IPS-15b (cell line): ENCODE measurements around the gene FGFR3.
"Not testable (repeated sequence)": the region's sequence is repeated elsewhere in the genome, so short reads cannot be mapped to it uniquely, and the experiment has no call there.

Experiments used
- H3K27me3 ChIP-seq: one replicate; pipeline ENCODE4 v1.6.1; 2013; ENCODE audit warnings: low read length; ENCODE audit not compliant: control insufficient read depth, insufficient read depth
- H3K36me3 ChIP-seq: one replicate; pipeline ENCODE4 v1.6.1; 2013; ENCODE audit warnings: low read length; ENCODE audit not compliant: control insufficient read depth, insufficient read depth
- H3K4me1 ChIP-seq: one replicate; pipeline ENCODE4 v1.6.1; 2013; ENCODE audit warnings: mild to moderate bottlenecking, low read length; ENCODE audit not compliant: control insufficient read depth, insufficient read depth
- H3K4me3 ChIP-seq: one replicate; pipeline ENCODE4 v1.5.1; 2013; ENCODE audit warnings: low read depth, low read length
- H3K9ac ChIP-seq: one replicate; pipeline ENCODE4 v1.6.1; 2013; ENCODE audit warnings: low read depth, mild to moderate bottlenecking, low read length
- H3K9me3 ChIP-seq: one replicate; pipeline ENCODE4 v1.6.1; 2013; ENCODE audit warnings: mild to moderate bottlenecking, low read length; ENCODE audit not compliant: control insufficient read depth, insufficient read depth

FGFR3 gene

DNA sequence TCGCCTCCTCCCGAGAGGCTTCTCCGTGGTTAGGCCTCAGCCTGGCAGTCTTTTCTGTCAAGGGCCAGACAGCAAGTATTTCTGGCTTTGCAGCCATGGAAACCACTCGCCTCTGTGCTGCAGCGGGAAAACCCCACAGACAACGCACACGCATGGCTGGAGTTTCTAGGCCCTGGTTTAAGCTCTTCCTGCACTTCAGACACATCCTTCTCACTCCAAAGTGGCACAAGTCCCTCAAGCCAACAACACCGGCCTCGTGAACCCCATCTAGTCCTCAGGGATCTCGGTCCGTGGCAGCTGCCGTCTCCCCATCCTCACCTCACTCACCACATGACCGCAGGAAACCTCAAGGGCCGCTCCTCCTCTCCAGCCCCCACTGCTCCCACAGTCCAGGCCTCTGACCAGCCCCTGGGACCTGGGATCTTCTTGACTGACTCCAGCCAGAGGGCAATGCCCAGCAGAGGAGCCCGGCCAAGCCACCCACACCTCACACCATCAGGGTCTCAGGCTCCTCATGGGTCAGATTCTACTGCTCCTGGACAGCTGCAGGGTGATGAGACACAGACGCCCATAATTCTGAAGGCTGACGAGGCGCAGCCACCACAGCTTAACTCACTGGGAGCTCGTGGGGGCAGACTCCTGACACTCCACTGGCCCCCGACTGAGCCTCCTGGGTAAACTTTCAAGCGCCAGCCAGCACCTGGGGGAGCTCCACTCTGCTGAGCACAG is 41.1 kb downstream of the FGFR3 start:
- H3K27me3 ChIP-seq = no peaks in the 10 kb centered on the region
- H3K9ac ChIP-seq = no peak overlapping the region
- H3K4me1 ChIP-seq = peaks cover 3% of the 10 kb centered on the region
- no peaks in the 10 kb centered on the region for H3K9me3 ChIP-seq
- H3K4me3 ChIP-seq = no peak overlapping the region
- H3K36me3 ChIP-seq = peaks cover 54% of the 10 kb centered on the region

DNA sequence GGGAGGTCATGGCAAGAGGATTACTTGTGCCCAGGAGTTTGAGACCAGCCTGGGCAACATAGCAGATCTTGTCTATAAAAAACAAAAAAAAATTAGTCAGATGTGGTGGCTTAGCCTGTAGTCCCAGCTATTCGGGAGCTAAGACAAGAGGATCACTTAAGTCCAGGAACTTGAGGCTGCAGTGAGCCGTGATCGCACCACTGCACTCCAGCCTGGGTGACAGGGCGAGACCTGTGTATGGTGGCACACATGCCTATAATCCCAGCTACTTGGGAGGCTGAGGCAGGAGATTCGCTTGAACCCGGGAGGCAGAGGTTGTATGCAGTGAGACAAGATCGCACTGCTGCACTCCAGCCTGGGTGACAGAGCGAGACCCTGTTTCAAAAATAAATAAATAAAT is 42.7 kb downstream of the FGFR3 start:
- not testable (repeated sequence) for H3K9ac ChIP-seq, H3K4me1 ChIP-seq

DNA sequence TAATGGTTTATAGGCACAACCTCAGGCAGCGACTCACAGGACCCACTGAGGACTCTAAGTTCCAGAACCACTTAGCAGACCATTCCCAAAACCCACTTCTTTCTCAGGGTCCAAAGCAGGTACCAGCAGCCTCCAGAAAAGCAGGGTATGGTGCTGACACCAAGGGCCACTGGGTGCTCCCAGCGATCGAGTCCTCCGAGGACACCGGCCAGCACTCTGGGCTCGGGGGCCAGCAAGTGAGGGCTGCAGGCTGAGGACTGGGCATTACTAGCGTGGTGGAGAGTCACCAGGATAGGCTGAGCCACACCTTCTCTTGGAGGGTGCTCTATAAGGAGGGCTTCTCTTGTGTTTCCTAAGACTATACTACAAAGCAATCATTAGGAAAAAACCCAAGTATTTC is 43.6 kb downstream of the FGFR3 start:
- Histone ChIP-seq H3K4me1 (no peaks in the 10 kb centered on the region), H3K9ac (no peak overlapping the region), H3K27me3 (no peaks in the 10 kb centered on the region), H3K4me3 (no peak overlapping the region), H3K36me3 (peaks cover 42% of the 10 kb centered on the region), H3K9me3 (no peaks in the 10 kb centered on the region)

More for the DNA sequence above, 42.7 kb downstream of the FGFR3 start:
- peaks cover 44% of the 10 kb centered on the region for H3K36me3 ChIP-seq
- H3K9me3 ChIP-seq, H3K27me3 ChIP-seq, H3K4me3 ChIP-seq: not testable (repeated sequence)

DNA sequence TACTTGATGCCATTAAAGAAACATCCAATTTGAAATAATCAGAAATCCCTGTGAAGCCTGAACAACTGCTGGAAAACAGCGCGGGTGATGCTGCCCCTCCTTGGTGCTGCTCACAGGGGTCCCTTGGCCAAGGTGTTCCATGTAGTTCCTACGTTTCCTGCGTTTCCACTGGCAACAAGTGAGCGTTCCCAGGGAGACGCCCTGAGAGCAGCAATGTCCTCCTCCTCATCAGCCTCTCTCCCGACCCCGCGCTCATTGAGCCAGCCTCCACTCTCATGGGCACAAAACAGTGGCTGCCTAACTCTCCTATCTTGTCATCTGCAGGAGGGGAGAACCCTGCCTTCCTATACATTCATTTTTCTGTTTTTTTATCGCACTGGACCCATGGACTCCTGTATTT is 44.0 kb downstream of the FGFR3 start:
- H3K27me3 ChIP-seq = no peaks in the 10 kb centered on the region
- H3K9me3 ChIP-seq = no peaks in the 10 kb centered on the region
- H3K36me3 ChIP-seq = peaks cover 46% of the 10 kb centered on the region
- H3K4me3 ChIP-seq = no peak overlapping the region
- no peaks in the 10 kb centered on the region for H3K4me1 ChIP-seq
- H3K9ac ChIP-seq = no peak overlapping the region

DNA sequence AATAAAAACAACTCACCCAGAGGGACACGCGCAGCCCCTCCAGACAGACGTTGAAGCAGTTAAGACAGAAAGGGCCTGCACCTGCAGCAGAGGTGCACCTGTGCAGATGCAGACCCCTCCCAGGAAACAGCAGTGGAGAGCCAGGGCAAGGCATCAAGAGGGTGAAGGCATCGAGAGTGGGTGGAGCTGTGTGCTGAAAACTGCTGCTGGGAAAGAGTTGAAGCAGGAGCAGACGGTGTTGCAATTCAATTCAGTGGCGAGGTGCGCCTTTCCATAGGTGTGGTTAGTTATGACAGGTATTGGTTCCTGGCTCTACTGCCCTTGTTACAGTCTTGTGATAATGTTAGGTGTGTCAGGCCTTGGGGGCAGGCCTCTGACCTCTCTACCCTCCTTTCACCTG is 46.2 kb downstream of the FGFR3 start:
- H3K9ac ChIP-seq = no peak overlapping the region
- H3K4me1 ChIP-seq = no peaks in the 10 kb centered on the region
- peaks cover 32% of the 10 kb centered on the region for H3K36me3 ChIP-seq
- no peaks in the 10 kb centered on the region for H3K9me3 ChIP-seq
- no peak overlapping the region for H3K4me3 ChIP-seq
- H3K27me3 ChIP-seq = no peaks in the 10 kb centered on the region

DNA sequence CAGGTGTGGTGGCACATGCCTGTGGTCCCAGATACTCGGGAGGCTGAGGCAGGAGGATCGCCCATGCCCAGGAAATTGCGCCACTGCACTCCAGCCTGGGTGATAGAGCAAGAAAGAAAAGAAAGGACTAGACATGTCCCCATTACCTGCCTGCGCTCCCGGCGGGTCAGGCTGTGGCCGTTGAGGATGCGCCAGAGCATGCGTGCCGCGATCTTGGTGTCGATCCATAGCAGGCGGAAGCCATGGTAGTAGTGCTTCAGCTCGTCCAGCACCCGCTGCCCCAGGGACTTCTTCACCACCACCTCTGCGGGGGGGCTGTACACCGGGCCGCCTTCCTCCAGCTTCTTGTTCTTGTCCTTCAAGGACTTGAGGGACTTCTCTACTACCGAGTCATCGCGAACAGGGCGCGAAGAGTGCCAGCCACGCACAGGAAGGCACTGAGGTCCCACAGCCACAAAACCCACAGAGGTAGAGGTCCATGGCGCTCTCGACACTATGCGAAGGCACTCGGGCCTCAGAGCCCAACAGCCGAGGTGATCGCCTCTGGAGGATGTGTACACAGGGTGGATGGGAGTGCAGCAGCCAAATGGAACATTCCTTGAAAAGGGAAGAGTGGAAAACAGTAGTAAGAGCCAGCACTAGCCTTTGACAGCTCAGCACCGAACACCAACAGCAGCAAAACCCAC is 48.3 kb downstream of the FGFR3 start:
- Histone ChIP-seq H3K4me3 (no peak overlapping the region), H3K9ac (no peak overlapping the region), H3K36me3 (peaks cover 21% of the 10 kb centered on the region), H3K27me3 (no peaks in the 10 kb centered on the region), H3K4me1 (no peaks in the 10 kb centered on the region), H3K9me3 (no peaks in the 10 kb centered on the region)

DNA sequence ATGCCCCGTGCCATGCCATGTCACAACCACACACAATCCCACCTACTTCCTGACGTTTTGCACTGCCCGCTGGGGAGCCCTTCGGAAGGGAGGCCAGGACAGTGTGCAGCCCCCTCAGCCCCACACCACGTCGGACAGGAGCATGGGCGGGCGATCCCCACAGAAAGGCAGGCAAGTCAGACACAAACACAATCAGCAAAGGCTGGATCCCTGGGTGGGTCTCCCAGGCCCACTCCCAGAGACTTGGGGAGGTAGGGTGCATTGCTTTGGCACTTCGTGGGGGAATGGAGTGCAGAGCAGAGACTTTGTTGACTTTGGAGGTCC is 48.8 kb downstream of the FGFR3 start:
- Histone ChIP-seq H3K27me3 (no peaks in the 10 kb centered on the region), H3K9me3 (no peaks in the 10 kb centered on the region), H3K4me1 (no peaks in the 10 kb centered on the region), H3K36me3 (peaks cover 21% of the 10 kb centered on the region), H3K9ac (no peak overlapping the region), H3K4me3 (no peak overlapping the region)

DNA sequence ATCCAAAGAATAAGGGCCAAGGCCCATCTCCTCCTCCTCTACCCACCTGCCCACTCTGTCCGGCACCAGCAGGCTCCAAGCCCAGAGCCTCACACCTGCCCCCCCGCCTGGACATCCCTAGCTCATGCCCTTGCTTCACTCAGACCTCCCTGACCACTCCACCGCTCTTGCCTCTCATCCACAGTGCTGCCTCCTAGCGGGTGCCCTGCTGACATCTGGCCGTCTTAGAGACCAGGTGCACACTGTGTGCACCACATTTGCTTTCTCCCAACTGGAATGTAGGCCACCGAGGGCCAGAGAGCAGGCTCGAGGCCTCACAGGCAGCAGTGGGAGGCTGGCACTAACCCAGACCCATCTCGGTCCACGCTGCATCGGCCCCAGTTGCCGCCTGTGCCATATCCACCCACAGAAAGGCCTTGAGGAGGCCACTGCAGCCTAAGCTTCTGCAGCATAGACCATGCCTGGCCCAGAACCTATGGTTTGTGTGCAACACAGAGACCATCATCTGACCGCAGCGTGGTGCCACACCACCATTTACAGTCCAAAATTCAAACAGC is 49.3 kb downstream of the FGFR3 start:
- Histone ChIP-seq H3K27me3 (no peaks in the 10 kb centered on the region), H3K4me3 (no peak overlapping the region), H3K36me3 (peaks cover 23% of the 10 kb centered on the region), H3K4me1 (no peaks in the 10 kb centered on the region), H3K9me3 (no peaks in the 10 kb centered on the region), H3K9ac (no peak overlapping the region)

DNA sequence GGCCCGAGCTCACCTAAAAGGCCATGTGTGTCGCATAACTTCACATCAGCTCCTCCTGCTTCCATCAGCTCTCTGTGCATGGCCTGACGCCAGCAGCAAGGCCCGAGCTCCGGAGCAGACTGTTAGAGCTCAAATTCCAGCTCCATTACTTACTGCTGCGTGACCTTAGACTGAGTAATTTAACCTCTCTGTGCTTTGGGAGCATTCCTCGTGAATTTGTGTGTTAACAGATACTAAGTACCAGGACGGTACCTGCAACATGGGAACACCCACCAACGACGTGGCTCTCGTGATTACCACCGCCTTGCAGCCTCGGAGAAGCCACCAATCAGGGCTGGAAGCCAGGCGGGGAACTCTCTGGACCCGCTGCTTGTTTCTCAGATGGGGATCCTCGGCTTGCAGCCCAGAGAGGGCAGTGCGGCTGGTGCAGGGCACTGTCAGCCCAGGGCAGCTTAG is 49.9 kb downstream of the FGFR3 start:
- peaks cover 24% of the 10 kb centered on the region for H3K36me3 ChIP-seq

DNA sequence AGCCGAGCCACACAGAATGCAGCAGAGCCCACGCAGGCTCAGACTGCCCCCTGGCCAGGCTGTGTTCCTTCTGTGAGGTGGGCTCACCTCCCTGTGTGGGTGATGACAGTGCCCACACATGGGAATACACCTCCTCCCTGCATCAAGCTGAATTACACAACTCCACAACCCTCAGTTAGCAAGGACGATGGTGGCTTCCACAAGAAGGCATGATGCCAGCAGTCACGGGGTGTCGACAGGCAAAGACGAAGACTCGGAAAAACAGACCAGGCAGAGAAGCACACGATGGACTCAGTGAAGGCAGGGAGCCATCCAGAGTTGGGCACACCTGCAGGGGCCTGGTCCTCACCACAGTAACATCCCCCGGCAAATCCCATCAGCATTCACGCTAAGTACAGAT is 50.8 kb downstream of the FGFR3 start:
- Histone ChIP-seq H3K9me3 (no peaks in the 10 kb centered on the region), H3K9ac (no peak overlapping the region), H3K4me1 (no peaks in the 10 kb centered on the region), H3K4me3 (no peak overlapping the region), H3K27me3 (no peaks in the 10 kb centered on the region), H3K36me3 (peaks cover 19% of the 10 kb centered on the region)

More for the DNA sequence above, 49.9 kb downstream of the FGFR3 start:
- Histone ChIP-seq H3K9ac (no peak overlapping the region), H3K27me3 (no peaks in the 10 kb centered on the region), H3K4me1 (no peaks in the 10 kb centered on the region), H3K4me3 (no peak overlapping the region), H3K9me3 (no peaks in the 10 kb centered on the region)

DNA sequence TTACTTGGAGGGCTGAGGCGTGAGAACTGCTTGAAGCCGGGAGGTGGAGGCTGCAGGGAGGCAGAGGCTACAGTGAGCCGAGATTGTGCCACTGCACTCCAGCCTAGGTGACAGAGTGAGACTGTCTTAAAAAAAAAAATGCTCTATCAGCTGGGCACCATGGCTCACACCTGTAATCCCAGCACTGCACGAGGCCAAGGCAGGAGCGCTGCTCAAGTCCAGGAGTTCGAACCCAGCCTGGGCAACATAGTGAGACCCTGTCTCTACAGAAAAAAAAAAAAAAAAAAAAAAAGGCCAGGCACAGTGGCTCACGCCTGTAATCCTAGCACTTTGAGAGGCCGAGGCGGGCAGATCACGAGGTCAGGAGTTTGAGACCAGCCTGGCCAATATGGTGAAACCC is 51.5 kb downstream of the FGFR3 start:
- not testable (repeated sequence) for H3K4me3 ChIP-seq, H3K9ac ChIP-seq, H3K4me1 ChIP-seq, H3K9me3 ChIP-seq, H3K27me3 ChIP-seq
- peaks cover 14% of the 10 kb centered on the region for H3K36me3 ChIP-seq

DNA sequence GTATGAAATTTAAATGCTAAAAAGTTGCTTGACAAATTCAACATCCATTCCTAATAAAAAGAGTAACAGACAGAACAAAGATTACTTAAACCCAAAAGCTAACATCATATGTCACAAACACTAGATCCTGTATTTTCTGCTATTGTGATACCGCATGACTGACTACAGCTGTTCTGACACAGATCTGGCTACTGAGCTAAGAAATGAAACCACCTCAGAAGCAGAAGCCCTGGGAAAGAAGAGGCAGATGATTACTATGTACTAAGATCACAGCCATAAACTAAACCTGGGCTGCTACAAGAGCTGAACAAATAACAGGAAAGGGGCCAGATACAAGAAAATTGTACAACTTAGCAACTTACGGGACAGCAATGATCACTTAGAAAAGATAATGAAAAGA is 53.5 kb downstream of the FGFR3 start:
- Histone ChIP-seq H3K27me3 (no peaks in the 10 kb centered on the region), H3K9ac (no peak overlapping the region), H3K9me3 (no peaks in the 10 kb centered on the region), H3K4me3 (no peak overlapping the region), H3K36me3 (peaks cover 10% of the 10 kb centered on the region), H3K4me1 (no peaks in the 10 kb centered on the region)
